ENCODE data around the gene GPC2.
"Not testable (repeated sequence)": the region's sequence is repeated elsewhere in the genome, so short reads cannot be mapped to it uniquely, and the experiment has no call there.

The GPC2 gene

GRCh38 chr7:100209493-100209892 is 32.3 kb upstream of the GPC2 start:
- DNase-seq (ENCODE audit: low spot score) = no peak
- no peak for TF ChIP-seq CTCF (IDR thresholded peaks at IDR 0.05; ENCODE audit: extremely low read depth, missing control alignments)

DNA sequence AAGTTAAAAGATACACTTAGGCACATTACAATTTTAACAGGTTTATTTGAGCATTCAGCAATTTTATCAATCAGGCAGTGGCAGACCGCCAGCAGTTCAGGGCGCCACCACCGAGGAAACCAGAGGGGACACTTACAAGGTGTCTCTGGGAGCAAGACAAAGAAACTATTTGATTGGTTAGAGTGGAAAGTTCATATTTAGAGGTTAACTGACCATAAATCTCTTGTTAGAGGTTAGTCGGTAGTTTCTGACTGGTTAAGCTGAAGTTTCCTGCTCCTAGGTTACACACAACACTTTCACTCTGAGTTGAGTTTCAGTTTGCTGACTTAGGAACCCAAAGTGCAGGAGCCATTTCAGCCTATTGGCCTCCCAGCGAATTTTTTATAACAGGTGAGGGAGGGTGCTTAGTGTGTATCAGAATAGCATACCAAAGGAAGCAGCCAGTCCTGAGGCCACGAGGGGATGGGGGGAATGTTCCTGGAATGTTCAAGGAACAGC is 31.8 kb upstream of the GPC2 start:
- no peak for TF ChIP-seq CTCF (IDR thresholded peaks at IDR 0.05; ENCODE audit: extremely low read depth, missing control alignments)
- DNase-seq (ENCODE audit: low spot score) = peak; percentile 67

- no peak for TF ChIP-seq CTCF (IDR thresholded peaks at IDR 0.05; ENCODE audit: extremely low read depth, missing control alignments)
- DNase-seq (ENCODE audit: low spot score) = no peak
These were observed 27.3 kb upstream of the GPC2 start for GRCh38 chr7:100204454-100204853.

- no peak for TF ChIP-seq CTCF (IDR thresholded peaks at IDR 0.05; ENCODE audit: extremely low read depth, missing control alignments)
These were observed 23.5 kb upstream of the GPC2 start for GRCh38 chr7:100200693-100201092.

DNA sequence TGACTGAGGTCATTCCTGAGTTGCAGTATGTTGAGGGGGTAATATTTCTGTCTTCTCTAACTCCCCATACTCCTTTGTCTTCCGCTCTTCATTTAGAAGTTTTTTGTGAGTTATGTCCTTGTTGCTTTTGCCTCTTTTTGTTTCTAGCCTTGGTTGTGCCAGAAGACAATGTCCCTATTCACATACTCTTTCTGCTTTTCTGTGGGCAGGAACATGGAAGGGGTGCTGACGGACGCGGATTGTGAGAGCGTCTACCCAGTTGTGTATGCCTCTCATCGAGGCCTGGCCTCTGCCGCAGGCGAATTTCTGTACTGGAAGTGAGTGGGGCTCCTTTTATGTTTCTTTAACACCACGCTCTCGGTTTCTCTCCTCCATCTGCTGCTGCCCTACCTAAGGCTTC is 21.1 kb upstream of the GPC2 start:
- DNase-seq (ENCODE audit: low spot score) = no peak
- TF ChIP-seq CTCF (IDR thresholded peaks at IDR 0.05; ENCODE audit: extremely low read depth, missing control alignments) = no peak

More at GRCh38 chr7:100200693-100201092, 23.5 kb upstream of the GPC2 start:
- DNase-seq (ENCODE audit: low spot score) = no peak

DNA sequence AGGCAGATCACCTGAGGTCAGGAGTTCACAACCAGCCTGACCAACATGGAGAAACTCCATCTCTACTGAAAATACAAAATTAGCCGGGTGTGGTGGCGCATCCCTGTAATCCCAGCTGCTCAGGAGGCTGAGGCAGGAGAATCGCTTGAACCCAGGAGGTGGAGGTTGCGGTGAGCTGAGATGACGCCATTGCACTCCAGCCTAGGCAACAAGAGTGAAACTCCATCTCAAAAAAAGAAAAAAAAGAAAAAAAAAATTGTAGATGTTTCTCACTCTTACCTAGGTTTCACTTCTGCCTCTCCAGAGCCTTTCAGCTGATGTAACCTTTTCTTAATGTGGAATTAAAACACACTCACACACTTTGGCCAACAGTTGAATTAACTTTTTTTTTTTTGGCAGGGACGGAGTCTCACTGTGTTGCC is 18.7 kb upstream of the GPC2 start:
- DNase-seq (ENCODE audit: low spot score) = peak; percentile 46

DNA sequence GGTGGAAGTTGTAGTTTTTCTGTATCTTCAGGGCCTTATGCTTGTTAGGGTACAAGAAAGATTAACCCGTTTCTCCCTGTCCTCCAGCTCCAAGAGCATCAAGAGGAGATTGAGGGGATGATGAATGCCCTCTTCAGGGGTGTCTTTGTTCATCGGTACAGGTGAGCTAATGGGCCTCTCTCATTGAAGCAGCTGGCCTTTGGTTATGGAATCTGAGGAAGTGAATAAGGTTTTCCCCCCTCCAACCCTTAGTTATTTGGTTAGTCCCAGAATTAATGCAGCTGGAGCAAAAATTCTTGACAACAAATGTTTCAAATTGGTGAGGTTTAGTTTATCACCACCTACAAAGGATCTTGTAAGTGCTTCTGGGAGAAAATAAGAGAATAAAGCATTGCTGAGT is 18.0 kb upstream of the GPC2 start:
- no peak for DNase-seq (ENCODE audit: low spot score)
- no peak for TF ChIP-seq CTCF (IDR thresholded peaks at IDR 0.05; ENCODE audit: extremely low read depth, missing control alignments)

DNA sequence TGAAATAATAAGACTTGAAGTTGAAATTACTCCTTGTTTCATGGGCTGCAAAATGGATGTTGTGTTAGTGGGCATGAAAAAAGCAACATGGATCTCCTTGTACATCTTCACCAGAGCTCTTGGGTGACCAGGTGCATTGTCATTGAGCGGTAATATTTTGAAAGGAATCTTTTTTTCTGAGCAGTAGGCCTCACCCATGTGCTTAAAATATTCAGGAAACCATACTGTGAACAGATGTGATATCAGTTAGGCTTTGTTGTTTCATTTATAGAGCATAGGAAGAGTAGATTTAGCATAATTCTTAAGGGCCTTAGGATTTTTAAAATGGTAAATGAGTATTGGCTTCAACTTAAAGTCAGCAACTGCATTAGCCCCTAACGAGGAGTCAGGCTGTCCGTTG is 15.8 kb upstream of the GPC2 start:
- DNase-seq (ENCODE audit: low spot score) = no peak
- TF ChIP-seq CTCF (IDR thresholded peaks at IDR 0.05; ENCODE audit: extremely low read depth, missing control alignments) = no peak

- not testable (repeated sequence) for DNase-seq (ENCODE audit: low spot score)
These were observed 15.2 kb upstream of the GPC2 start for GRCh38 chr7:100192281-100192862.
